HPDE6-E6E7 (cell line): ENCODE measurements around the gene SRP9.
A peak's percentile ranks its signal among the peaks of the same experiment; 100 is the strongest.
"Not testable (repeated sequence)": the region's sequence is repeated elsewhere in the genome, so short reads cannot be mapped to it uniquely, and the experiment has no call there.

Experiments used
- DNase-seq: peaks from one replicate; pipeline ENCODE4 v3.0.0; 2011; ENCODE audit warnings: missing footprints; ENCODE audit errors: extremely low spot score

SRP9 gene

DNA sequence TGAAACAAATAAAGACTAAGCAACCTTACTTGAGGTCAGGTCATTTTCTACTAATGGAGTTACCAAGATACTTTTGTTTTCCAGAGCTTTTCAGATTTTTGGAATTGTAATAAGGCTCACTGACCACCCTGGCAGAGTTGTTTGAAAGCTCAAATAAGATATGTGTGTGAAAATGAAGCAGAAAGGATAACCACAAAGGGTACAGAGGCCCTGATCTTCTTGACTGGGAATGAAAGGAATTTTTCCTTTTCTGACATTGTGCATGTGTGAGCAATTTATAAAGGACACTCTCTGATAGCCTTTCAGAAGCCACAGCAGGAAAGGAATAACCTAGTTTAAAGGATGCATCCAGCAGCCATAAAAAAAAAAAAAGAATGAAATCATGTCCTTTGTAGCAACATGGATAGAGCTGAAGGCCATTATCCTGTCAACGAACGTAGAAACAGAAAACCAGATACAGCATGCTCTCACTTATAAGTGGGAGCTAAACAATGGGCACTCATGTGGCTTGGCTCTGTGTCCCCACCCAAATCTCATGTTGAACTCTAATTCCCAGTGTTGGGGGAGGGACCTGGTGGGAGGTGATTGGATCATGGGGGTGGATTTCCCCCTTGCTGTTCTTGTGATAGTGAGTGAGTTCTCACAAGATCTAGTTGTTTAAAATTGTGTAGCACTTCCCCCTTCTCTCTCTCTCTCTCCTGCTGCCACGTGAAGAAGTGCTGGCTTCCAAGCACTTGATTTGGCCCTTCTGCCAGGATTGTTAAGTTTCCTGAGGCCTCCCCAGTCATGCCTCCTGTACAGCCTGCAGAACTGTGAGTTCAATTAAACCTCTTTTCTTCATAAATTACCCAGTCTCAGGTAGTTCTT lies 3.1 kb upstream of the SRP9 start:
- no peak for DNase-seq

DNA sequence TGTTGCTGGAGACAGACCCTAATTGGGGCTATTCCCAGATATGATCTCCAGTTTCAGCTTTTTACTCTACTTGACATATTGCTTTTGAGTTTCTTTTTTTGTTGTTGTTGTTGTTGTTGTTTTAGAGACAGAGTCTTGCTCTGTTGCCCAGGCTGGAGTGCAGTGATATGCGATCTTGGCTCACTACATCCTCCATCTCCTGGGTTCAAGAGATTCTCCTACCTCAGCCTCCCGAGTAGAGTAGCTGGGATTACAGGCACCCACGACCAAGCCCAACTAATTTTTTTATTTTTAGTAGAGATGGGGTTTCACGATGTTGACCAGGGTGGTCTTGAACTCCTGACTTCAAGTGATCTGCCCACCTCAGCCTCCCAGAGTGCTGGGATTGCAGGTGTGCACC lies 1.3 kb upstream of the SRP9 start:
- DNase-seq, result no peak

DNA sequence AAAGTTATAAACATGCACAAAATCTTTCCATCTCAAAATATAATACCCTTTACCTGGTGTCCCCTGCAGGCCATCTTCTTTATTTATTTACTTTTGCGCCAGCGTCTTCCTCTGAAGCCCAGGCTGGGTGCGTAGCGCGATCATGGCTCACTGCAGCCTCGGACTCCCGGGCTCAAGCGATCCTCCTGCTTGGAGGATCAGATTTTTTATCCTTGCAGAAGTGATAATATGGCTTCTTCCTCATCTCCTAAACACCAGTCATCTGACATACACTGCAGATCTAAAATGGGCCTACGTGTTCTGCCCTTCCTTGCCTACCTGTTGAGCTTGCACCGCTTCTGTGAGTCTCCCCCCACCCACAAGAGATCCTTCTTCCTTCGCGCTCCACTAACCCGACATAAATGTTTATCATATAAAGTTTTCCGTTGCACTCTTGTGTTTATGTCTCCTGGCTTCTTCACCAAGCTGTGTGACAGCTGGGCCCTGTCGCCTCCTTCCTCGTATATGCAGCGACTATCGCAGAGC lies 506 bp upstream of the SRP9 start:
- DNase-seq, result no peak

DNA sequence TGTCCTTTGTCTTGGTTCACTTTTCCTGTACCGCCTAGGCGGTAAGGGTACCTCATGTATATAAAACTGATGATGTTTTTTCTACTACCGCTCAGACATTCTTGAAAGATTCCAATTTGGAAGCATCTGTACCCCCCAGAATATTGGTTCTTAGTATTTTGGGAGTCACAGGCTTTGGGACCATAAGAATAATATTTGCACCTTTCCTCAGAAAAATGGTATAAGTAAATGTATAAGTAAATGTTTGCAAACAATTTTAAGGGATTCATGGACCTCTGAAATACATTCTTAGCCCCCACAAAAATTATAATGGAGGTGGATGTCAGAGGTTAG lies 677 bp downstream of the SRP9 start:
- DNase-seq, result no peak

DNA sequence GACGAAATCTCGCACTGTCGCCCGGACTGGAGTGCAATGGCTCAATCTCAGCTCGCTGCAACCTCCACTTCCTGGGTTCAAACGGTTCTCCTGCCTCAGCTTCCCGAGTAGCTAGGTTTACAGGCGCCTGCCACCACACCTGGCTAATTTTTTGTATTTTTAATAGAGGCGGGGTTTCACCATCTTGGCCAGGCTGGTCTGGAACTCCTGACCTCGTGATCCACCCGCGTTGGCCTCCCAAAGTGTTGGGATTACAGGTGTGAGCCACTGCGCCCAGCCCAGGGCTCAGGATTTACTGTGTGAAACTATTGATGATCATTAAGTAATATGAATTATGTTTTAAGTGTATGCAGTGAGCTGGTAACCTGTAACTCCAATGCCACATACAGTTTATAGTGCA lies 1.5 kb downstream of the SRP9 start:
- DNase-seq, result not testable (repeated sequence)

DNA sequence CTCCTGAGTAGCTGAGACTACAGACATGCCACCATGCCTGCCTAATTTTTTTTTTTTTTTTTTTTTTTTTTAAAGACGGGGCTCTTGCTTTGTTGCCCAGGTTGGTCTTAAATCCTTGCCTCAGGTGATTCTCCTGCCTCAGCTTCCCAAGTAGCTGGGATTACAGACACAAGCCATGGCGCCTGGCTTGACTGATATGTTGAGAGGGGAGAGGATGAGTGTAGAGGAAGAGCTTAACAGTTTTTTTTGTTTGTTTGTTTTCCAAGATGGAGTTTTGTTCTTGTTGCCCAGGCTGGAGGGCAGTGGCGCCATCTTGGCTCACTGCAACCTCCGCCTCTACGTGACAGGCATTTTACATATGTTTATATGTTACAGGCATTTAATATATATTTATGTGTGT lies 2.5 kb downstream of the SRP9 start:
- DNase-seq, result no peak

DNA sequence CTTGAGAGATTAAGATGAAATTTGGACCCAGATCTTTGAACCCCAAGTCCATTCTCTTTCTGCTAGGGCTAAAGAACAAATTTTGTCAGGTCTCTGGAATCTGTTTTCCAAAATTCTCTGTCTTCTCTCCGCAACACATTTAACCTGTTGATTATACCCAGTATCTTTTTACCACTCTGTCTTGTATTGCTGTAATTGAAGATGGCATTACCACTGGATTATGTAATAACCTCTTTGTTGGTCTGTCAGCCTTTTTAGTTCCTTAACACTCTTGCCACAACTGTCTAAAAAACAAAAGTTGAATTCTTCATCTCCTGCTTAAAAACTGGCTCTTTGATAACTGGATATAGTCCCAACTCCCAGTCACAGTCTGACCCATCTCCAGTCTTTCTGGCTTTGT lies 3.0 kb downstream of the SRP9 start:
- no peak for DNase-seq

DNA sequence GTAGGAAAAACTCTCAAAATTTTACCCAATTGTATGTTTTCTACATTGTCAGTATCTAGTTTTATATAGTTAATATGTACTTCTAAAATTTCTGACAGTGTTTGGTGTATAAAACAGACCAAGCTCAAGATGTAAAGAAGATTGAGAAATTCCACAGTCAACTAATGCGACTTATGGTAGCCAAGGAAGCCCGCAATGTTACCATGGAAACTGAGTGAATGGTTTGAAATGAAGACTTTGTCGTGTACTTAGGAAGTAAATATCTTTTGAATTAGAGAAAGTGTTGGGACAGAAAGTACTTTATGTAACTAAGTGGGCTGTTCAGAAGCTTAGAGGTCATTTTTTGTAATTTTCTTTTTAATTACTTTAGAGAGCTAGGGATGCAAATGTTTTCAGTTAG lies 11.5 kb downstream of the SRP9 start:
- not testable (repeated sequence) for DNase-seq

DNA sequence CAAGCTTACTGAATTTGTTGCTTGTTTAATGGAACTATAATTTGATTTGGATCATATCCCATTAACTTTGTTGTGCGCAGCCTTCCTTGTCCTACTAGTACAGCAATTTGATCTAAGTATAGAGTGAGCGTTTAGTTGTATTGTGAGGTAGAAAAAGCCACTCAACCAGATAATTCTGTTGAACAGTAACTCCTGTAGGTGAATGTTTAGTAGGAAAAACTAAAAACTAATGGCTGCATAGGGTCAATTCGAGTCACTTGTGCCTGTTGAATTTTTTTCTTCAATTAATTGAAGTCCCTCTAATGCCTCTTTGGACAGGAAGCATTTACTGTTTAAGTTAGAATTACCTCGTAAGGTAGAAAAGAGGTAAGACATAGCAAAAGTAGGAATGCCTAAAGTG lies 17.3 kb downstream of the SRP9 start:
- no peak for DNase-seq

DNA sequence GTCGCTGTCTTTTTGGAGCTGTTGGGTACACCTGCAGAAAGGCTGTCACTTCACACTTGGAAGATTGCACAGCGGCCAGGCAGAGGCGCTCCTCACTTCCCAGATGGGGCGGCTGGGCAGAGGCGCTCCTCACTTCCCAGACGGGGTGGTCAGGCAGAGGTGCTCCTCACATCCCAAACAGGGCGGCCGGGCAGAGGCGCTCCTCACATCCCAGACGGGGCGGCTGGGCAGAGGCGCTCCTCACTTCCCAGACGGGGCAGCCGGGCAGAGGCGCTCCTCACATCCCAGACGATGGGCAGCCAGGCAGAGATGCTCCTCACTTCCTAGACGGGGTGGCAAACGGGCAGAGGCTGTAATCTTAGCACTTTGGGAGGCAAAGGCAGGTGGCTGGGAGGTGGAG lies 18.5 kb downstream of the SRP9 start:
- DNase-seq, result not testable (repeated sequence)

DNA sequence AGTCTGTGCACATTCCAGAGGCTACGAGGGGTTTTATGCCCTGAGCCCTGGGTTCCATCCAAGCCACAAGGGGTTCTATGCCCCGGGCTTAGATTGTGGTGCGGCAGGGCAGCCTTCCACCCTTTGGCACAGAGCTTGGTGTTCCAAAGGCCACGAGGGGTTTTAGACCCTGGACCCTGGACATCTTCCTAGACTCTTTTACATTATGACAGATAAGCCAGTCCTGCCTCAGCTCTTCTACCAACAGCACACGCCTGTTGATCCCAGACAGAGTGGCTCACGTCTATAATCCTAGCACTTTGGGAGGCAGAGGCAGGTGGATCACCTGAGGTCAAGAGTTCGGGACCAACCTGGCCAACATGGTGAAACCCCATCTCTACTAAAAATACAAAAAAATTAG lies 23.5 kb downstream of the SRP9 start:
- not testable (repeated sequence) for DNase-seq

DNA sequence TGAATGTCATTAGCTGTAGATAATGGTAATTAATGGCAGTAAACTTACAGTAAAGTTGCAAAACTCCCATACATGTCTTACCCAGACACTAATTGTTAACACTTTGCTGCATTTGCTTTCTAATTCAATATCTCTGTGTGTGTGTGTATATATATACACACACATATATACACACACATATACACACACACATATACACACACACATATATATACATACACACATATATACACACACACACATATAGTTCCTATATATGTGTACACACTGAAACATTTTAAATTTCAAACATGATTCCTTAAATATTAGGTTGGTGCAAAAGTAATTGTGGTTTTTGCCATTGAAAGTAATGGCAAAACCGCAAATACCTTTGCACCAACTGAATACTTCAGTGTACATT lies 28.6 kb downstream of the SRP9 start:
- no peak for DNase-seq

DNA sequence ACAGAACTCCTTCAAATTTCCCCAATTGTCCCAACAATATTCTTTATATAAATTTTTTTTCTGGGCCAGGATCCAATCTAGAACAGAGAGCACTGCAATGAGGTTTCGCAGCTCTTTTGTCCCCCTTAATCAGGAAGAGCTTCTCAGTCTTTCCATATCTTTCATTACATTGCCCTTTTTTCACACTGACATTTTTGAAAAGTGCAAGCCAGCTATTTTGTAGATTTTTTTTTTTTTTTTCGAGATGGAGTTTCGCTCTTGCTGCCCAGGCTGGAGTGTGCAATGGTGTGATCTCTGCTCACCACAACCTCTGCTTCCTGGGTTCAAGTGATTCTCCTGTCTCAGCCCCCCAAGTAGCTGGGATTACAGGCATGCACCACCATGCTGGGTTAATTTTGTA lies 29.1 kb downstream of the SRP9 start:
- not testable (repeated sequence) for DNase-seq

DNA sequence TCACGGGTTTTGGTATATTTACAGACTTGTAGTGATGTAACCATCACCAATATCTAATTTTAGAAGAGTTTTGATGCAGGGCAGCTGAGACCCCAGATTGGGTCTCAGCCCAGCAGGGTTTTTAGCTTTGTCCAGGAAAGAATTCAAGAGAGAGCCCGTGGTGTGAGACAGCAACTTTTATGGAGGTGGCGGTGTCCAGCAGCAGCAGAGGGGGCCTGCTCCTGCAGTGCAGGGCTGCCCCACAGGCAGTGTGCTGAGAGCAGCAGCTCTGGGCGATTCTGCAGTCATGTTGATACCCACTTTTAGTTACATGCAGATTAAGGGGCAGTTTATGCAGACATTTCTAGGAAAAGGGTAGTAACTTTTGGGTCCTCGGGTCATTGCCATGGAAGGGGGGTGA lies 30.5 kb downstream of the SRP9 start:
- DNase-seq, result no peak

DNA sequence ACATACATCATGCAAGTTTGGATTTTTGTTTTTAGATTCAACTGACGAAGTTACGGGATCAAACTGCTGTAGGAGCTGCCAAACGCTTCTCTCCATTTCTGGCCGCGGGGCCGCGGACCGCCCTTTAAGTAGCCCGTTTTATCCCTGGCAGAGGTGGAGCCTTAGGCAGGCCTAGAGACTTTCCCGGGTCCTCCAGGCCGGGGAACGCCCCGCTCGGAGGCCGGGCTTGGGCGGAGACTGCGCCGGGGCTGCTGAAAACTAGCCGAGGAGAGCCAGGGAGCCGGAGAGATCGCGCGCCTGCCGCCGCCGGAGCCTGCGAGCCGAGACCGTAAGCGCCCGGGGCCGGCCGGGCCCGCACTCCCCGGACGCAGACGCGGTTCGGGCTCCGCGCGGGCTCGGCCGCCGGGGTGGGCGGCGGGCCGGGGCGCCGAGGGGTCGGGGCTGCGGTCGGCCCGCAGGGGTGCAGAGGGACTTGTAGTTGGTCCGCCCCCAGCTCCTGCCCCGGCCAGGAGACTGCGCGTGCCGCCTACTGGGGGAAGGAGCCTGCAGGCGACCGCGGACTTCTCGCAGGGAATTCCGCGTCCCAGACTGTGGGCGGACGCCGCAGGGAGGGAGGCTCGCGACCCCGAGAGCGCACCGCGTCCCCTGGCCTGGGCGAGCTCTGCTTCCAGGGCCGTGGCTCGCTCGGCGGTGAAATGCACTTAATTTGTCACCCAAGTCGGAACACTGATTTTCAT lies 32.4 kb downstream of the SRP9 start, which contains the start of gene EPHX1:
TSS of gene EPHX1 (plus strand) at position 283 of the 737 bp plus-strand sequence. CDS start 18,606 bp downstream, outside the sequence.
- peak; percentile 98 for DNase-seq

DNA sequence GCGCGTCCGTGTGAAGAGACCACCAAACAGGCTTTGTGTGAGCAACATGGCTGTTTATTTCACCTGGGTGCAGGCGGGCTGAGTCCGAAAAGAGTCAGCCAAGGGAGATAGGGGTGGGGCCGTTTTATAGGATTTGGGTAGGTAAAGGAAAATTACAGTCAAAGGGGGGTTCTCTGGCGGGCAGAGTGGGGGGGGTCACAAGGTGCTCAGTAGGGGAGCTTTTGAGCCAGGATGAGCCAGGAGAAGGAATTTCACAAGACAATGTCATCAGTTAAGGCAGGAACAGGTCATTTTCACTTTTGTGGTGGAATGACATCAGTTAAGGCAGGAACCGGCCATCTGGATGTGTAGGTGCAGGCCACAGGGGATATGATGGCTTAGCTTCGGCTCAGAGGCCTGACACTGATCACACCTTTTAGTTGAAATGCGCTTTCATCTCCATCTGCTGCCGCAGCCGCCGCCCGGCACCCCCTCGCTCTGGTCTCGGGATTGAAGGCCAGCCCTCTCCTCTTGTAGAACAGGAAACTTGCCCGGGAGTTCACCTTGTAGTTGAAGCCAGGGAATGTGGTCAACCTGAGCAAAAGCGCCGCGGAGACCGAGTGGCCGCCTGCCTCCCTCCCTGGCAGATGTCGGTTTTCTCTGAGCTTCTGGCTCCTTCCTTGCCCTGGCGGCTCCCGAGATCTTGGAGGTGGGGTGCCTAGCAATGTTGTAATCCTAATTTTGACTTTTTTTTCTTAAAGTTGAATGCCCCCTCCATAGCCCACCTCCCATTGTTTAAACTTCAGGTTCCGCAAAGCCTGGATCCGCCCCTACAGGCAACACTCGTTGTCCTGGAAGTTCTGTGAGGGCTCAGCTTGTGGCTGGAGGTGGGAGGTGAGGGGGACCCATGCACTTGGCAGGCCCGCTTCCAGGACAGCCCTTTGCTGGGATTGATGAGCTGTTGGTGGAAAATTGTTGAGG lies 33.2 kb downstream of the SRP9 start:
- DNase-seq, result not testable (repeated sequence)

DNA sequence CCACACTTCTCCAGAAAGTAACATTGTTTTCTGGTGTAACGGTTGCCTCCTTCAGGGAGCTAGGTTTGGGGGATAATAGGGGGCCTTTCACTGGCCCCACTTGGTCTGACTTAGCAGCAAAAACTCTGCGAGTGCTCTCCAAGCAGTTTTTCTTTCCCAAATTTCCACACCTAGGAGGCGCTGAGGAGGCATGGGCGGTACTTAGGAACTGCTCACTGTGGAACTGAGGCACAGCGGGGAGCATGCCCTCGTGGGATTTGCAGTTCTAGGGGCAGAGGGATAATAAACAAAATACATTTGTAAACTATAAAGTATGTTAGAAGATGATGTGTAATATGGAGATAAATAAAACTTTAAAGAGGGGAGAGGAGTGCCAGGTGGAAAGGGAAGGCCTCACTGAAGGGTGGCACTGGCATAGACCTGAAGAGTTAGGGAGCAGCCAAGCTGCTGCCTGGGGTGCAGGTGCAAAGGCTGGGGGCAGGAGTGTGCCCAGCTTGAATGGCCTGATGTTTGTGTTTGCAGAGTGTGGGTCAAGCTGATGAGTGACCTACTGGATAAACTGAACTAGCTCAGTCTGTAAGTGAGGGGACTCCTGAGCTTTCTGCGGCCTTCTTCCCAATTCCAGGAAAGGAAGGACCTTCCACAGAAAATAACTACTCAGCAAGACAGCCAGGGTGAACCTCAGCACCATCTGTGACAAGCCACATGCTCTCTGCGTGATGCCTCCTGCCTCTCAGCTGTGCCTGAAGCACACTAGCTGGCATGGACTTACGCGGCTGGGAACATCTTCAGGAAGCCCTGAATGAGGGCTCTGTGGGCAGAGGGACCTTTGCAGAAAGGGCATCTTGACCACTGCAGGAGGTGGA lies 34.2 kb downstream of the SRP9 start:
- no peak for DNase-seq

DNA sequence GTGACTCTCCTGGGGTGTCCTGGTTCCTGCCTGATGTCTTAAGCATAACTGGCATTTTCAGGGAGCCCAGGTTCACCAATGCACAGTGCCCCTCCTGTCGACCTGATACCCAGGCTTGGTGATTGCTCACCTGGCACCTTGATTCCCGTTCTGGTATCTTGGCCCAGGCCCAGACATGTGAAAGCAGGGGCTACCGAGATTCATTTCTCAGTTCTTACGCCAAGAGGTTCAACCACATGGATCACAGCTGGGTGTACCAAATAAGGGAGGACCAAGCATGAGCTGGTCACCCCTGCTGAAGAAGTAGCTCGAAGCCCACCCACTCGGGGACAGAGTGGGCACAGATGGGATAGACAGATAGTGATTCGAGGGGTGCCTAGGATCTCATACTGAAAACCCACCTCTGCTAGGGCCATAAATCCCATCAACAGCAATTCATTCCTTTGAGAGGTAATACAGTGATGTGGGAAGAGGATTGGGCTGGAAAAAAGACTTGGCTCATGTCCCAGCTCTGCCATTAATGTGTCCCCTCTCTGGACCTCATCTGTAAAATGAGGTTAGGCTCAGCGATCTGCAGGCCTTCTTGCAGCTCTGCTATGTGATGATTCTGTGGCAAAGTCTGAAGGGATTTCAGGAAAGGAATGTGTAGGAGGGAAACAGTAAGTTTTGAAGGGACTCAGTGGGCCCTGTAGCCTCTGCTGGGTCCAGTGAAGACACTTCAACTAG lies 35.0 kb downstream of the SRP9 start:
- no peak for DNase-seq

DNA sequence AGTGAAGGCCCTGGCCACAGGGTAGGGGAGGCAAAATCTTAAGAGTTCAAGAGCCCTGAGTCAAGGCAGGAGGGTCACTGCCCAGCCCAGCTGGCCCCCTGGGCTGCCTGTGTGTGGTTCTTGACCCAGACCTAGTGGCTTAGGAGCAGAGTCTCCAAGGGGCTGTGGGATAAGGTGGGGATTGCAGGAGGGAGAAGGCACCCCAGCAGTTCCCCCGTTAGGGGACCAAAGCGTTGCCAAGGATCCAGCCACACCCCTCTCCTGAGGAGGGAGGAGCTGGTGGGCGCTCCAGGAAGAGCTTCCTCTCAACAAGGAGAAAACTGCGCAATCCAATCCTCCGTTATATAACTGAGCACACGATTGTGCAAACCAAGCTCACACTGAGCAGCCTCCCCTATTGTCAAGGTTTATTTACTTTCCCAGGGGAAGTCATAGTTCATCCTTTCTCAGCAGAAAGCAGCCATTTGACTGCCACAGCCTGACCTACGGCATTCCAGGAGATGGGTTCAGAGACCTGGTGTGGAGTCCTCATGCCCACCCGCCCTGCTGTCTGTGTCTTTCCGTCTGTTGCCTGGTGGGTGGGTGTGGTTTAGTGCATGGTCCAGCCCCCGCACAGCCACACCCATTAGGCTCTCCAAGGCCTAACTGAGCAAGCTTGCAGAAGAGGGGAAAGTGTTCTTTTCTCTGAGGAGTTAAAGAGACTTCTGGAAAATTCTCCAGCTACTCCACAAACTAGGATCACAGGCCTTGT lies 35.8 kb downstream of the SRP9 start:
- no peak for DNase-seq
